ENCODE measurements around the gene PGR. TPM values are rescaled to one million over a fixed set of nuclear protein-coding genes. Genes with fewer than 3 reads are reported as not detected.

PGR gene
- polyA plus RNA-seq, 2 of the 4 experiments (the other 2 are of a cell fraction) = not detected

- 27% methylated on average over 1 of the region's 1 CpG for WGBS (ENCODE audit: missing lambda C conversion rate)
- Histone ChIP-seq H3K4me3 (no peak overlapping the region), H3K9me3 (no peaks in the 10 kb centered on the region), H3K4me2 (no peak overlapping the region), H3K4me1 (no peaks in the 10 kb centered on the region), H3K27ac (no peak overlapping the region)
- no peak for DNase-seq (ENCODE audit: low read depth in 1 of 2, low spot score in 1 of 2)
- POLR2A ChIA-PET = no interaction called here
- FAIRE-seq = no peak
- TF ChIP-seq KDM1A (IDR thresholded peaks at IDR 0.05; ENCODE audit: low read depth) (no peak), NR3C1 (IDR thresholded peaks at IDR 0.05) (no peak), RAD21 (conservative IDR thresholded peaks at IDR 0.05 in 1 of 2, IDR thresholded peaks at IDR 0.05 in 1 of 2) (no peak), ESRRA (IDR thresholded peaks at IDR 0.05; ENCODE audit: borderline replicate concordance, low read length) (no peak), FOSL2 (IDR thresholded peaks at IDR 0.05) (no peak), FOSL2 (CRISPR knock-in tag; IDR thresholded peaks at IDR 0.05) (no peak), HOXB13 (CRISPR knock-in tag; IDR thresholded peaks at IDR 0.05; ENCODE audit: low read depth) (no peak), TFCP2L1 (CRISPR knock-in tag; IDR thresholded peaks at IDR 0.05) (no peak), BCL3 (IDR thresholded peaks at IDR 0.05) (no peak), MYC (IDR thresholded peaks at IDR 0.05; ENCODE audit: borderline replicate concordance, low read length) (no peak), E2F6 (IDR thresholded peaks at IDR 0.05; ENCODE audit: borderline replicate concordance, low read depth) (no peak), REST (IDR thresholded peaks at IDR 0.05) (no peak)
- TF ChIP-seq, protein P1, sequence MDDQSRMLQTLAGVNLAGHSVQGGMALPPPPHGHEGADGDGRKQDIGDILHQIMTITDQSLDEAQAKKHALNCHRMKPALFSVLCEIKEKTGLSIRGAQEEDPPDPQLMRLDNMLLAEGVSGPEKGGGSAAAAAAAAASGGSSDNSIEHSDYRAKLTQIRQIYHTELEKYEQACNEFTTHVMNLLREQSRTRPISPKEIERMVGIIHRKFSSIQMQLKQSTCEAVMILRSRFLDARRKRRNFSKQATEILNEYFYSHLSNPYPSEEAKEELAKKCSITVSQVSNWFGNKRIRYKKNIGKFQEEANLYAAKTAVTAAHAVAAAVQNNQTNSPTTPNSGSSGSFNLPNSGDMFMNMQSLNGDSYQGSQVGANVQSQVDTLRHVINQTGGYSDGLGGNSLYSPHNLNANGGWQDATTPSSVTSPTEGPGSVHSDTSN (IDR thresholded peaks at IDR 0.05) = no peak
- CTCF ChIA-PET = no interaction called here
- ATAC-seq = no peak
These were observed 84.2 kb downstream of the PGR start for GRCh38 chr11:101045415-101045814.

DNA sequence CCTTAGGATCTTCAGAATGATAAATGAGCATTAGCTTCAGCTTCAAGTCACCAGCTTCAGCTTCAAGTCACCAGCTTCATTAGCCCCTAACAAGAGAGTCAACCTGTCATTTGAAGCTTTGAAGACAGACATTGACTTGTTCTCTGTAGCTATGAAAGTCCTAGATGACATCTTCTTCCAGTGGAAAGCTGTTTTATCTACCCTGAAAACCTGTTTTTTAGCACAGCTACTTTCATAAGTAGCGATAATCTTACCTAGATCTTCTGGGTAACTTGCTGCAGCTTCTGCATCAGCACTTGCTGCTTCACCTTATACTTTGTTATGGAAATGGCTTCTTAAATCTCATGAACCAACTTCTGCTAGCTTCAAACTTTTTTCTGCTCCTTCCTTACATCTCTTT, 85.7 kb downstream of the PGR start:
- ChIA-PET POLR2A (no interaction called here), CTCF (no interaction called here)
- whole genome bisulfite sequencing (ENCODE audit: missing lambda C conversion rate) = 27% methylated on average over 1 of the region's 1 CpG
- ATAC-seq (no peak), FAIRE-seq (no peak), DNase-seq (ENCODE audit: low read depth in 1 of 2, low spot score in 1 of 2) (no peak)
- Histone ChIP-seq H3K4me2 (no peak overlapping the region), H3K4me1 (no peaks in the 10 kb centered on the region), H3K27ac (no peak overlapping the region), H3K4me3 (no peak overlapping the region), H3K9me3 (no peaks in the 10 kb centered on the region)
- TF ChIP-seq ESRRA (IDR thresholded peaks at IDR 0.05; ENCODE audit: borderline replicate concordance, low read length) (no peak), JUNB (IDR thresholded peaks at IDR 0.05) (no peak), POLR2A (IDR thresholded peaks at IDR 0.05; ENCODE audit: low read length) (no peak), KDM1A (IDR thresholded peaks at IDR 0.05; ENCODE audit: low read depth) (no peak), EP300 (IDR thresholded peaks at IDR 0.05) (no peak), BHLHE40 (IDR thresholded peaks at IDR 0.05; ENCODE audit: low read depth, low read length) (no peak), TFCP2L1 (CRISPR knock-in tag; IDR thresholded peaks at IDR 0.05) (no peak), SREBF2 (IDR thresholded peaks at IDR 0.05) (no peak)
- TF ChIP-seq, protein P2, sequence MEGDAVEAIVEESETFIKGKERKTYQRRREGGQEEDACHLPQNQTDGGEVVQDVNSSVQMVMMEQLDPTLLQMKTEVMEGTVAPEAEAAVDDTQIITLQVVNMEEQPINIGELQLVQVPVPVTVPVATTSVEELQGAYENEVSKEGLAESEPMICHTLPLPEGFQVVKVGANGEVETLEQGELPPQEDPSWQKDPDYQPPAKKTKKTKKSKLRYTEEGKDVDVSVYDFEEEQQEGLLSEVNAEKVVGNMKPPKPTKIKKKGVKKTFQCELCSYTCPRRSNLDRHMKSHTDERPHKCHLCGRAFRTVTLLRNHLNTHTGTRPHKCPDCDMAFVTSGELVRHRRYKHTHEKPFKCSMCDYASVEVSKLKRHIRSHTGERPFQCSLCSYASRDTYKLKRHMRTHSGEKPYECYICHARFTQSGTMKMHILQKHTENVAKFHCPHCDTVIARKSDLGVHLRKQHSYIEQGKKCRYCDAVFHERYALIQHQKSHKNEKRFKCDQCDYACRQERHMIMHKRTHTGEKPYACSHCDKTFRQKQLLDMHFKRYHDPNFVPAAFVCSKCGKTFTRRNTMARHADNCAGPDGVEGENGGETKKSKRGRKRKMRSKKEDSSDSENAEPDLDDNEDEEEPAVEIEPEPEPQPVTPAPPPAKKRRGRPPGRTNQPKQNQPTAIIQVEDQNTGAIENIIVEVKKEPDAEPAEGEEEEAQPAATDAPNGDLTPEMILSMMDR (IDR thresholded peaks at IDR 0.05) = no peak
